Activated CD8-positive, alpha-beta memory T cell treated with anti-CD3 and anti-CD28 coated beads for 24 hours (primary cell): ENCODE measurements around the gene MPHOSPH9.
"Not testable (repeated sequence)": the region's sequence is repeated elsewhere in the genome, so short reads cannot be mapped to it uniquely, and the experiment has no call there.

ENCODE experiments used
- DNase-seq: peaks from one replicate; pipeline ENCODE4 v3.0.0-alpha.2; 2020

Gene MPHOSPH9

DNA sequence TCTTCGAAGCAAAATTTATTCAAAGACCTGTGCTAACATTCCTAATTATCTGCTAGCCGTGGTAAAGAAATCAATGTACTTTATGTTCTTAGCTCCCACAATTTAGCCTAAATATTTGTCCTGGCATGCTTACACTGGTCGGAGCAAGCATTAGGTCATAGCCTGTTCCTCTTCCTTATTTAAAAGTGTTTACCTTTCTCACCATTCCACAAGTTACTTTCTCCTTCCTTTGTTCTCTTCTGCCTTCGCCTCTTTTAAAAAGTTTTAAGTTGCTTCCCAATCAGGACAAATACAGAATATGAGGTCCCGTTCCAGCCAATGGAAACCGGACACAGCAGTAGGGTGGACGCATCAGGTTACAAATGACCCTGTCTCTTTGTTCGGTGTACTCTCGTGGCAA is 27.1 kb upstream of the MPHOSPH9 start:
- no peak for DNase-seq

DNA sequence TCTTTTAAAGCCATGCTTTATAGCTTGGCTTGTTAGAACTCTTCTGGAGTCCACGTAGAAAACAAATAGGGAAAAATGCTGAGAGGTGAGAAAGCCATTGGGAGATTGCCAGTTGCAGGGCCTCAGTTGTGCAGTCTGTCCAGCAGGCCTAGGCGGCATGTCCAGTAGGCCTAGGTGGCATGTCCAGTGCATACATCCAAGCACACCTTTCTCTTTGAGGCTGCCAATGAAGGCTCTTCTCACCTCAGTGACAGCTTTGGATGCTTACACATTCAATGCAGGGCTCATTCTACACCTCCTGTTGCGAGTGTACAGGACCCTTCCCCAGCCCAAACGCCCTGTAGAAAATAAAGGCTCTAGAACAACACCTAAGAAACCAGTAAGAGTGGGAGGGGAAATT is 25.7 kb upstream of the MPHOSPH9 start:
- no peak for DNase-seq

- DNase-seq, result no peak
Measured at GRCh38 chr12:123254853-123255446, 22.0 kb upstream of the MPHOSPH9 start.

- DNase-seq, result no peak
Measured at GRCh38 chr12:123253641-123254459, 20.9 kb upstream of the MPHOSPH9 start.

DNA sequence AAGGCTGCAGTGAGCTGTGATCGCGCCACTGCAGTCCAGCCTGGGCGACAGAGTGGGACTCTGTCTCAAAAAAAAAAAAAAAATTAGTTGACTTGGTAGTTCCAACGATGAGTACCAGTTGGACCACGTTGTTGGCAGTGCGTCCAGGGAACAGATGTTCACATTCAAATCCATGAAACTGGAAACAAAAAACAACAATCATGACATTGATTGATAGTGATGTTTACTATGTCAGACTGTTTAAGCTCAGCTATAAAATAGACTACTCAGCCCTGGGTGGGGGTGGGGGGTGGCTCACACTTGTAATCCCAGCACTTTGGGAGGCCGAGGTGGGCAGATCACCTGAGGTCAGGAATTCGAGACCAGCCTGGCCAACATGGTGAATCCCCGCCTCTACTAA is 19.4 kb upstream of the MPHOSPH9 start:
- not testable (repeated sequence) for DNase-seq

- peak; percentile 50 for DNase-seq
Measured at GRCh38 chr12:123251403-123252076, 18.6 kb upstream of the MPHOSPH9 start.

DNA sequence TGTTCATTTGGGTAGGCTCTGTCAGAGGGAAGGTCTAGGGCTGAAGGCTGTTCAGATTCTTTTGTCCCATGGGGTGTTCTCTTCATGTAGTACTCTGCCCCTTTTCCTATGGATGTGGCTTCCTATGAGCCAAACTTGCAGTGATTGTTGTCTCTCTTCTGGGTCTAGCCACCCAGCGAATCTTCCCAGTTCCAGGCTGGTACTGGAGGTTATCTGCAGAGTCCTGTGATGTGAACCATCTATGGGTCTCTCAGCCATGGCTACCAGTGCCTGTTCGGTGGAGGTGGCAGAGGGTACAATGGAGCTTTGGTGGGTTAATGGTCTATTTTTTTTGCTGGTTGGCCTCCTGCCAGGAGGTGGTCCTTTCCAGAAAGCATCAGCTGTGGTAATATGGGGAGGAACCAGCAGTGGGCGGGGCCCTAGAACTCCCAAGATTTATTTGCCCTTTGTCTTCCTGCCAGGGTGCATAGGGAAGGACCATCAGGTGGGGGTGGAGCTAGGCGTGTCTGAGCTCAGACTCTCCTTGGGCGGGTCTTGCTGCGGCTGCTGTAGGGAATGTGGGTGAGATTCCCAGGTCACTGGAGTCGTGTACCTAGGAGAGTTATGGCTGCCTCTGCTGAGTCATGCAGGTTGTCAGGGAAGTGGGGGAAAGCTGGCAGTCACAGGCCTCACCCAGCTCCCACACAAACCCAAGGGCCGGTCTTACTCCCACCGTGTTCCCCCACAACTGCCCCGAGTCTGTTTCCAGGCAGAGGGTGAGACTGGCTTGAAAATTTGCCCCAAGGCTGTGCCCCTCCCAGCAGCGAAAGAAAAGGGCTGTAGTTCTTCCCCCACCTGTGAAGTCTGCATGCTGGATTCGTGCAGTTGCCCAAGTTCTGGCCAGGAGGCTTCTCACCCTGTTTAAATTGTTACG is 17.8 kb upstream of the MPHOSPH9 start:
- peak; percentile 55 for DNase-seq

- DNase-seq, result peak; percentile 47
Measured at GRCh38 chr12:123248996-123249741, 16.2 kb upstream of the MPHOSPH9 start.

- not testable (repeated sequence) for DNase-seq
Measured at GRCh38 chr12:123248129-123248528, 15.2 kb upstream of the MPHOSPH9 start.

DNA sequence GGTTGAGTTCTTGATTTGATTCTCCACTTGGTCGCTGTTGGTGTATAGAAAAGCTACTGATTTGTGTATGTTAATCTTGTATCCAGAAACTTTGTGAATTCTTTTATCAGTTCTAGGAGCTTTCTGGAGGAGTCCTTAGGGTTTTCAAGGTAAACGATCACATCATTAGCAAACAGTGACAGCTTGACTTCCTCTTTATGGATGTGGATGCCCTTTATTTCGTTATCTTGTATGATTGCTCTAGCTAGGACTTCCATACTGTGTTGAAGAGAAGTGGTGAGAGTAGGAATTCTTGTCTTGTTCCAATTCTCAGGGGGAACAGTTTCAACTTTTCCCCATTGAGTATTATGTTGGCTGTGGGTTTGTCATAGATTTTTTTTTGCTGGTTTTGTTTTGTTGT is 12.7 kb upstream of the MPHOSPH9 start:
- no peak for DNase-seq

- peak; percentile 50 for DNase-seq
Measured at GRCh38 chr12:123243671-123244262, 10.8 kb upstream of the MPHOSPH9 start.

DNA sequence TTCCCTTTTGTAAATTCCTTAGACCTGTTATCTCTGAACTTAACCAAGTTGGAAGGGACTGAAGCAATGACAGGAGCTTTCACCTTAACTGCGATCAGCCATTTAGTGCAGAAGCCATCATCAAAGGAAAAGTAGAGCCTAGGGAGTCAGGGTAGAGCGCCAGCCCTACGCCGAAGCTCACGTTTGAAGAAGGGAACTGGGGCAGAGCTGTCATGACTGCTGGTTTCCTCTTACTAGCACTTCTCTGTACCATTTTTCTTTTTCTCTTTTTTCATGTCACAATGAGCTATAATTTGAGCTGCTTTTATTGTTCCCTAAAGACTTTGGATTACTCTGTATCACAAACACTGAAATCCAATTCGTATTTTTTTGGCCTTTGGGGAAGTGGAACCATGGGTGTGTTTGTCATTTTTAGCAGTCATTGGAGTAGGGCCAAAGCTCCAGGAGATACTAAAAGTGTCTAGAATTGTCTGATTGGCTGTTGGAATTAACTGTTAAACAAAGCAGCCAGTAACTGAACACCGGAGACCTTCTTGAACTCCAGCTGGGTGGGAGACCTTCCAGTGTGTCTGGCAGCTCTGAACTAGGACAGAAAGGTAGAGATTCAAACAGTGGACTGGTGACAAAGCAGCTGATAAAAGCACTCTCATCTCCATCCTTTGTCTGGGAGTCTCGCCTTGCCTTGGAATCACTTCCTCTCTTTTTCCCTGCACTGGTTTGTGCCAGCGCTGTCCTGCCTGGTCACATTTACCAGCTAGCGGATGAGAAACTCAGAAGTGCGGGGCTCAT is 9.4 kb upstream of the MPHOSPH9 start:
- peak; percentile 44 for DNase-seq

- no peak for DNase-seq
Measured at GRCh38 chr12:123238961-123239360, 6.0 kb upstream of the MPHOSPH9 start.

DNA sequence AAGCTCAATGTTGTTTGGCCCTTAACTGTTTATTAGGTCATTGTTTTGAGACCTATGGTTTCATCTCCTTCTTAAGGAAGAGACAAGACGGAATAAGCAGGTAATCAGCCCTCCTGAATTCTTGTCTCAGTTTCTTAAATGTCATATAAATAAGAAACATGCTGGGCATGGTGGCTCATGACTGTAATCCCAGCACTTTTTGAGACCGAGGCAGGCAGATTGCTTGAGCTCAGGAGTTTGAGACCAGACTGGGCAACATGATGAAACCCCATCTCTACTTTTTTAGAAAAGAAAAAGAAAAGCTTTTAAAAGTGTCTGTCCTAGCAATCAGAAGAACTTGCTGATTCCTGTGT is 5.4 kb upstream of the MPHOSPH9 start:
- no peak for DNase-seq

GRCh38 chr12:123237646-123238329 is 4.8 kb upstream of the MPHOSPH9 start:
- peak; percentile 84 for DNase-seq

GRCh38 chr12:123233505-123234308 is 766 bp upstream of the MPHOSPH9 start:
- DNase-seq, result no peak

- no peak for DNase-seq
Measured at GRCh38 chr12:123232472-123232806, 502 bp downstream of the MPHOSPH9 start.

DNA sequence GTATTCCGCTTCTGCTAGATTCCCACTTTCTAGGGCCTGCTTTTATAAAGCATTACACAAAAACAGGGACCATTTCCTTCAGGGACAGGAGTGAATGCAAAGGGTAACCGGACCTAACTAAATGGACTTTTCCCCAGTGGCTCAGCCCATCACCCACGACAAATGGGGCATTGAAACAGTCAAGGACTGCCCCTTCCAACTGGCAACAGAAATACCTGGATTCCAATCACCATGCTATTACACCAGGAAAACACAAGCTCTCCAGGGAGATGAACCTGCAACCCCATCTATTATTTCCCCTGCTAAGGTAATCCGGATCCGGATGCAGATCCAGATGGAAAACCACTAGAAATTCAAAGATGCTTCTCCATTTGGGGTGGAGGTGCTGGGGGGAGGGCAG is 1.0 kb downstream of the MPHOSPH9 start:
- no peak for DNase-seq

DNA sequence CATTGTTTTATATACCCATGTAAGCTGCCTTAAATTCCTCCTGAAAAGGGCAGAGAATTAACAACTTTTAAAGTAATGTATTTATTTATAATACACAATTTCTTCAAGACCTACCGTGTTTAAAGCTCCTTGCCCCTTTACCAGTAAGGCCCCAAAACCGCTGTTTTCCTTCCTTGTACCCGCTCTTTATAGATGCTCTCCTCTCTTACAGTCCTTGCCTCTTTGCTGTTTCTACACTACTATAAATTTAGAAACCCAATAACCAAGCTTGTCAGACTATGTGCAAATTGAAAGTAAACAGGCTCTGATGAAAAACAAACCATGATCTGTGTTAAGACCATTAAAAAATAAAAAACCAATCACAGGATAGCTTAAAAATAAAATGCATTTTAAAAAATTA is 3.9 kb downstream of the MPHOSPH9 start:
- DNase-seq, result no peak
